GM18909 (cell line): ENCODE results near the gene N4BP3.

Experiments
- ATAC-seq: cut with Tn5 transposase; IDR thresholded peaks from one replicate; pipeline ENCODE4 v1.9.1; 2021; ENCODE audit warnings: mild to moderate bottlenecking; ENCODE audit not compliant: unreplicated experiment, poor library complexity

N4BP3 gene

GRCh38 chr5:178098685-178099084 is 14.6 kb upstream of the N4BP3 start:
- no peak for ATAC-seq

GRCh38 chr5:178103612-178104011 is 9.7 kb upstream of the N4BP3 start:
- ATAC-seq, result no peak

DNA sequence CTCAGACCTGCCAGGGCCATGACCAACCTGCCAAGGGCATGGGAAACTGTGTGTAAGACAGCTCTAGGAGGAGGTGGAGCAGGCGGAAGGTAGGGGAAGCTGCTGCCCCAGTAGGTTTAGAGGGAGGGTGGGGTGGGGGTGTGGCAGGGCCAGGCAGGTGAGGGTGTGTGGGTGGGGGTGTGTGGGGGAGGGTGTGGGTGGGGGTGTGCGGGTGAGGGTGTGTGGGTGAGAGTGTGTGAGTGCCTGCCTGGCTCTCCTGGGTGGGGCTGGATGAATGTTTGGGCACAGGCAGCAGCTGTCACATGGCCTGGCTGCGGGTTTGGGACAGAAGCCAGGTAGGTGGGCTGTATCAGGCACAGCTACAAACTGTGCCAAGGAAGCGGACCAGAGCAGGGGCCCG is 8.8 kb upstream of the N4BP3 start:
- no peak for ATAC-seq

- no peak for ATAC-seq
These were observed 7.2 kb upstream of the N4BP3 start for GRCh38 chr5:178106086-178106485.

DNA sequence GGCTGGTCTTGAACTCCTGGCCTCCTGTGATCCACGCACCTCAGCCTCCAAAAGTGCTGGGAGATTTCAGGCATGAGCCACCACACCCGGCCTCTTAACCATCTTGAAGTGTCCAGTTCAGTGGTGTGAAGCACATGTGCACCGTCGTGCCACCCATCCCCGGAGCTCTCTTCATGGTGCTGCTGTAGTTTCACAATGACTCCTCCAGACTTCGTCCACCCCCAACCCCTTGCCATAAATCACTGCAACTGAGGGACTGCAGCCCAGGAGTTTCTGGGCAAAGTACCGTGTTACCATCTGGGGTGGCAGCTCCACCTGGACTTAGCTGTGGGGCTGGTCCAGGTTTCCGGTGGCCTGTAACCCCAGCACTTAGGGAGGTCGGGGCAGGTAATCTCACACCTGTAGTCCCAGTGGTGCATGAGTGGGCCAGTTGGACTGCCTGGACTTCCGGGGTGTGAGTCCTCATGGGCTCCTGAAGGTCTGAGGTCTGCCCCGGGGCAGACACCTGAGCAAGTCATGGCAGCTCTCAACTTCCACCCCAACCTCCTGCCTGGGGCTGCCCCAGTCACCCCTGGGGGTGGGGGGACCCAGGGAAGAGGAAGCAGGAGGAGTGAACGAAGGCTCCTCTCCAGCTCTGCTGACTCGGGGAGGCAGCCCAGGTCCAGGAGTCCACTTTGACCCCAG is 6.6 kb upstream of the N4BP3 start:
- no peak for ATAC-seq

- no peak for ATAC-seq
These were observed 5.5 kb upstream of the N4BP3 start for GRCh38 chr5:178107756-178108310.

GRCh38 chr5:178108446-178108845 is 4.9 kb upstream of the N4BP3 start:
- no peak for ATAC-seq

GRCh38 chr5:178108966-178109365 is 4.4 kb upstream of the N4BP3 start:
- no peak for ATAC-seq

GRCh38 chr5:178110511-178110910 is 2.8 kb upstream of the N4BP3 start:
- ATAC-seq, result no peak

DNA sequence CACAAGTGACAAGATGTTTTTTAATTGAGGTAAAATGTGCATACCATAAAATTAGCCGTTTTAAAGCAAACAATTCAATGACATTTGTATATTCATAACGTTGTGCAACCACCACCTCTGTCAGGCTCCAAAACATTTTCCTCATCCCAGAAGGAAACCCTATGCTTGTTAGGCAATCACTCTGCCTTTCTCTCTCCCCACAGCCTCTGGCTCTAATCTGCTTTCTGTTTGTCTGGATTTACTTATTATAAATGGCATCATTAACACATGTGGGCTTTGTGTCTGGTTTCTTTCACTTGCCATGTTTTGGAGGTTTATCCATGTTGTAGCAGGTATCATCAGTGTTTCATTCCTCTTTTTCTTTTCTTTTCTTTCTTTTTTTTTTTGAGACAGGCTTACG is 1.4 kb upstream of the N4BP3 start:
- no peak for ATAC-seq

DNA sequence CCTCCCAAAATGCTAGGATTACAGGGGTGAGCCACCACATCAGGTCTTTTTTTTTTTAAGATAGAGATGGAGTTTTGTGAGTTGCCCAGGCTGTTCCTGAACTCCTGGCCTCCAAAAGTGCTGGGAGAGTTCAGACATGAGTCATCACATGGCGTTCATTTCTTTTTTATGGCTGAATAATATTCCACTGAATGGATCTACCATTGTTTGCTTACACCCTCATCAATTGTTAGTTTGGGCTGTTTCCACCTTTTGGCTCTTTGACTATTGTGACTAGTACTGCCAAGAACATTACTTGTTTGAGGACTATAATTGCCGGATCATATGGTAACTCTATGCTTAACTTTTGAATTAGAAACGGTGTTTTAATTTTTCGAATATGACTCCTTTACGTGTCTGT is 787 bp upstream of the N4BP3 start:
- no peak for ATAC-seq

GRCh38 chr5:178113841-178114324 is 551 bp downstream of the N4BP3 start:
- no peak for ATAC-seq

- no peak for ATAC-seq
These were observed 1.2 kb downstream of the N4BP3 start for GRCh38 chr5:178114325-178115135.

- no peak for ATAC-seq
These were observed 1.9 kb downstream of the N4BP3 start for GRCh38 chr5:178115136-178115813.

- no peak for ATAC-seq
These were observed 2.4 kb downstream of the N4BP3 start for GRCh38 chr5:178115814-178116142.

DNA sequence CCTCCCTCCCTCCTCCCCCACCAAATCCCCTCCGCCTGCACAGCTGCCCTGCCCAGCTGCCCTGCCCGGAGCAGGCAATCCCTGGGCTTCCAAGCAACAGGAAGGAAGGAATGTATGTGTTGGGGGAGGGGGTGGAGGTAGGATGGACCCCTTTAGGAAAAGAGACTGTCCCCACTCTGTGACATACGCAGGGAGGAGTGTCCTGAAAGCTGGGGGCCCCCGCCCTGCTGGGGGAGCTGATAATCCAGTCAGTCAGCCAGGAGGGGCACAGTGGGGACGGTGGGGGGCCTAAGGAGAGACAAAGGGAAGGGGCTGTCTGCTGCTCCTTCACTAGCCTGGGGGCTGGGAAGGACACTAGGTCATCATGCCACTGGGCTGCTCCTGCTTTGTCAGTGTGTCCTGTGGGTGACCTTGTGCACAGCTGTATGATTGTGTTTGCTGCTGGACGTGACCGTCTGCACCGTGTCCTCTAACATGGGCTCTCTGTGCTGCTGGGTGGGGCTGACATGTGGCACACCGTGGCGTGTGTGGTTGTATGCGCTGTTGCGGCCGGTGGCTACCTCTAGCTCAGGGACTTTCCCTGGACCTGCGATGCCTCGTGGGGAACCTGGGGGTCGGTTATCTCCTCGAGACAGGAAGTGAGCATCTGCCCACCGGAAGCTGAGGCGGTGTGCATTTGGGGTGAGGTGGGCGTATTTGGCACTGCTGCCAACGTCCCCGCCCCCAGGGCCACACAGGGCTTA is 3.0 kb downstream of the N4BP3 start:
- ATAC-seq, result peak; percentile 40

GRCh38 chr5:178117923-178118701 is 4.8 kb downstream of the N4BP3 start:
- ATAC-seq, result no peak

DNA sequence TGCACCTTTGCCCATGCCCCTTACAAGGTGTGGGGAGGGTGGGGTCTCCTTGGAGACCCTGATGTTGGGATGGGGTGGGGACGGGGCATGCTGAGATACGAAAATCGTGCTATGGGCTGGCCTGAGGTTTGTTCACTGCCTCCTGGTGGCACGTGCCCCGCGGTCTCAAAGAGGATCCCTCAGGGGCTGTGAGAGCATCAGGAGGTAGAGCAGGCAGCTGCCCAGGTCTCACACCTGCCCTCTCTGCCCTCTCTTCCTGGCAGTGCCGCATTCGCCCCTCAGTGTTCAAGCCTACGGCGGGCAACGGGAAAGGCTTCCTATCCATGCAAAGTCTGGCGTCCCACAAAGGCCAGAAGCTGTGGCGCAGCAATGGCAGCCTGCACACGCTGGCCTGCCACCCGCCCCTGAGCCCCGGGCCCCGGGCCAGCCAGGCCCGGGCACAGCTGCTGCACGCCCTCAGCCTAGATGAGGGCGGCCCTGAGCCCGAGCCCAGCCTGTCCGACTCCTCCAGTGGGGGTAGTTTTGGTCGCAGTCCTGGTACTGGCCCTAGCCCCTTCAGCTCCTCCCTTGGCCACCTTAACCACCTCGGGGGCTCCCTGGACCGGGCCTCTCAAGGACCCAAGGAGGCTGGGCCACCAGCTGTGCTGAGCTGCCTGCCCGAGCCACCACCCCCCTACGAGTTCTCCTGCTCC is 6.7 kb downstream of the N4BP3 start:
- no peak for ATAC-seq
